Stimulated activated CD4-positive, alpha-beta T cell treated with anti-CD3 and anti-CD28 coated beads, Interleukin-4, amount 100 ng/mL, for 1 hour (primary cell): ENCODE results near the gene B3GNT9.

ENCODE experiments used
- DNase-seq: peaks from one replicate; pipeline ENCODE4 v3.0.0-alpha.2; 2020

B3GNT9 gene

DNA sequence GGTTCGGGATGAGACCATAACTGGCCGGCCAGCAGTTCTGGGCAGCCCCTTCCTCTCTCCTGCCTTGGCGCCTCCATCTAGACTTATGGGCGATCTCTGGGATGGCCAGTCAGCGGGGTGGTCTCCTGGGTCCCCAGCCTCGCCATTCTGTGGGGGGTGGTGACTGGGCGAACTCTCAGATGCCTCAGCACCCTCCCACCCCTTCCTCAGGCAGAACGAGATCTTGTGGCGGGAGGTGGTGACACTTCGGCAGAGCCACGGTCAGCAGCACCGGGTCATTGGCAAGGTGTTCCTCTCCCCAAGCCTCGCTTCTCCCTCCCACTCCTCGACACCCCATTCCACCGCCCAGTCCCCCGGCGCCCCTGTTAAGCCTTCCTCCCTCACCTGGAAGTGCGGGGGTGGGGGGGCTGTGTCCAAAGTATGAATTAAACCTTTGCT lies 15.3 kb upstream of the B3GNT9 start:
- no peak for DNase-seq

DNA sequence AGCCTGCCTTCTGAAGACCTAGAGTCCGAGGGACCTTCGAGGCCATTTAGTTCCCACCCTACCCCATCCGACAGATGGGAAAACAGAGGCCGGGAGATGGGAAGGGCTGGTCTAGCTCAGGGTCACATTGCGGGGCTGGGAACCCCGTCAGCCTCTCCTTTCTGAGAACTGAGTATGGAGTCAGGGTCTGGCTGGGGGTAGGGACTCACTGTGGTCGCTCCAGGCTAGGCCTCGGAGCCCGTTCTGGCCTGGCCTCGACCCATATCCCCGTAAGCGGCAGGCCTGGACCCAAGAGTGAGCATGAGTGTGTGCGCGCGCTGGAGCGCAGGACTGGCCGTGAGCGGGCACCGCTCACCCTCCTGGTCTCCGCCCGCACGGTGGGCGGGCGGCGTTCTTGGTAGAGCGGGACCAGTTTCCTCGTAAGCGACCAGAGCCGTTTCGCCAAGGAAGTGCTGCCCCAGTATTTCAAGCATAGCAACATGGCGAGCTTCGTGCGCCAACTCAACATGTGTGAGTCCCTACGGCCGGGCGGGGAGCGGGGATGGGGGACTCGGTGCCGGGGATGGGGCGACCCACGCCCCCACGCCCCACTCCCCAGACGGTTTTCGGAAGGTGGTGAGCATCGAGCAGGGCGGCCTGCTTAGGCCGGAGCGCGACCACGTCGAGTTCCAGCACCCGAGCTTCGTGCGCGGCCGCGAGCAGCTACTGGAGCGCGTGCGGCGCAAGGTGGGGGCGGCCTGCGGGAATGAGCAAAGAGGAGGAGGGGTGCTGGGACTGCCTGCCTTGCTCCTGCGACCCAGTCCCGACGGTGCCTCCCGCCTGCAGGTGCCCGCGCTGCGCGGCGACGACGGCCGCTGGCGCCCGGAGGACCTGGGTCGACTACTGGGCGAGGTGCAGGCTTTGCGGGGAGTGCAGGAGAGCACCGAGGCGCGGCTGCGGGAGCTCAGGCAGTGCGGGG lies 14.6 kb upstream of the B3GNT9 start:
- no peak for DNase-seq

DNA sequence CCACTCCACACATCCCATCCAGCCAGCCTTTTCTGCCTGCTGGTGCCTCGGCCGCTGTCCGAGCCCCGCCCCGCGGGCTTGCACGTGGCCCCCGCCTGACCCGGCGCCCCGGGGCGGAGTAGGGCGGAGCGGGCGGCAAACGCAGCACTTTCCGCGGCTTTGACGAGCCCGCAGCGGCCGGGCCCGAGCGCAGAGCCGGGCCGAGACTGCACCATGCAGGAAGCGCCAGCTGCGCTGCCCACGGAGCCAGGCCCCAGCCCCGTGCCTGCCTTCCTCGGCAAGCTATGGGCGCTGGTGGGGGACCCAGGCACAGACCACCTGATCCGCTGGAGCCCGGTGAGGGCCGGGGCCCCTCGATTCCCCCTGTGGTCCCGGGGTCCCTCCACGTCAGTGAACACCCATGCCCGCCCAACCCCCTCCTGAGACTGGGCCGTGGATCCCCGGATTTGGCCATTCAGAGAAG lies 13.8 kb upstream of the B3GNT9 start, which contains the start of gene HSF4:
TSS of gene HSF4 (plus strand) at position 147 of the 463 bp plus-strand sequence. CDS start at position 214, 67 bp downstream.
- no peak for DNase-seq

DNA sequence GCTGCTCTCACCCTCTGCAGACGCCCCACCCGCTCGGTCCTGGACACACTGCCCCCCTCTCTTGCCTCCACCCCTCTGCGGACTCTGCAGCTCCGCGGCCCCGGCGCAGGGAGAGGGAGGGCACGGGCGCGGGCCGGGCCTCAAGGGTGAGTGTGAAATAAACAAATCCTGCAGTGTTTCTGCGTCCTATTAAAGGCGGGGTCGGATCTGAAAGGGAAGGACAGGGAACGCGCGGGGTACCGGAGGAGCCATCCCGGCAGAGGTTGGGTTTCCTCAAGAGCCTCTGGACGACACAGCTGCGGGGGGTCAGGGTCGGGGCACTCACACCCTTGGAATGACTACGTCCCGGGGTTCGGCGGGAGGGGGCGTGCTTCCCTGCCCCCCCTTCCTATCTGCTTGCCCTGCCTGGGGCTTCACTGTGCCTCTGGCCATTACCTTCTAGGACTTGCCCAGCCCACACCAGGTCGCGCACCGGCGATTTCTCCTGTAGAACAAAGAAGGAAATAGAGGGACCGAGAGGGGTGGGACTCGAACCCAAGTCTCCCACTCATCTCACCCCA lies 13.3 kb upstream of the B3GNT9 start:
- DNase-seq, result no peak

DNA sequence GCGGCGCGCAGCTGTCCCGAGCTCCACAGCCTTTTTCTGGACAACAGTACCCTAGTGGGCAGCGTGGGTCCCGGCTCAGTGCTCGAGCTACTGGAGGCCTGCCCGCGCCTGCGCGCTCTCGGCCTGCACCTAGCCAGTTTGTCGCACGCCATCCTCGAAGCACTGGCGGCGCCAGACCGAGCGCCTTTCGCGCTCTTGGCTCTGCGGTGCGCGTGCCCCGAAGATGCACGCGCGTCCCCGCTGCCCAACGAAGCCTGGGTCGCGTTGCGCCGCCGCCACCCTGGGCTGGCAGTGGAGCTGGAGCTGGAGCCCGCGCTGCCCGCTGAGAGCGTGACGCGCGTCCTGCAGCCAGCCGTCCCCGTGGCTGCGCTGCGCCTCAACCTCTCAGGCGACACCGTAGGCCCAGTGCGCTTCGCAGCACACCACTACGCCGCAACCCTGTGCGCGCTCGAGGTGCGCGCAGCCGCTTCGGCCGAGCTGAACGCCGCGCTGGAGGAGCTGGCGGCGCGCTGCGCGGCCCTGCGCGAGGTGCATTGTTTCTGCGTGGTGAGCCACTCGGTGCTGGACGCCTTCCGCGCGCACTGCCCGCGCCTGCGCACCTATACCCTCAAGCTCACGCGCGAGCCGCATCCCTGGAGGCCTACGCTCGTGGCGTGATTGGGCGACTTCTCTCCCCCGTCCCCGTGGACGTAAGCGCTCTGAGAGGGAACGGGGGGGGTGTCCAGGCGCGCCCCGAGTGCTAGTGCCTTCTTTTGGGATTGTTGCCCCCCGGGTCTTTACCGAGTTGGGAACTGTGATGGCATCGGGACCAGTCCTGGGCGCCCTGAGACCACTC lies 12.6 kb upstream of the B3GNT9 start:
- DNase-seq, result peak; percentile 49

DNA sequence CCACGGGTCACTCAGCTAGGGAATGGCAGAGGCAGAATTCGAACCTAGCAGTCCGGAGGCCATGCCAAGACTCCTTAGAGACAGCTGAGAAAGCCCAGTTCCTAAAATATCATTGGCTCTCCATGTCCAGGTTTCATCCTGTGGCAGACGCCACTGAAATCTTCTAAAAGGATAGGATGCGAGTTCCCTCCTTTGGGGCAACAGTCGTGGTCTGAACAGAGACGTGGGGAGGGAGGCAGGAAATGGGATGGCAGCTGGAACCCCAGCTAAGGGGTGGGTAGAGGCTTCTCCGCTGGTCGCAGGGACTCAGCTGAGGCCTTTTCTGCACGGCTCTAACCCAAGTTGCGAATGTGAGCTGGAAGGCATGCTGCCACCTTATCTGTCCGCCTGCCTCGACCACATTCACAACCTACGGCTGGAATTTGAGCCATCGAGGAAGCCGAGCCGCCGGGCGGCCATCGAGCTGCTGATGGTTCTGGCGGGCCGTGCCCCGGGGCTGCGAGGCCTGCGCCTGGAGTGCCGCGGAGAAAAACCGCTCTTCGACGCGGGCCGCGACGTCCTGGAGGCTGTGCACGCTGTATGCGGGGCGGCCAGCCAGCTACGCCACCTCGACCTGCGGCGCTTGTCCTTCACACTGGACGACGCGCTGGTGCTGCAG lies 11.8 kb upstream of the B3GNT9 start:
- no peak for DNase-seq

DNA sequence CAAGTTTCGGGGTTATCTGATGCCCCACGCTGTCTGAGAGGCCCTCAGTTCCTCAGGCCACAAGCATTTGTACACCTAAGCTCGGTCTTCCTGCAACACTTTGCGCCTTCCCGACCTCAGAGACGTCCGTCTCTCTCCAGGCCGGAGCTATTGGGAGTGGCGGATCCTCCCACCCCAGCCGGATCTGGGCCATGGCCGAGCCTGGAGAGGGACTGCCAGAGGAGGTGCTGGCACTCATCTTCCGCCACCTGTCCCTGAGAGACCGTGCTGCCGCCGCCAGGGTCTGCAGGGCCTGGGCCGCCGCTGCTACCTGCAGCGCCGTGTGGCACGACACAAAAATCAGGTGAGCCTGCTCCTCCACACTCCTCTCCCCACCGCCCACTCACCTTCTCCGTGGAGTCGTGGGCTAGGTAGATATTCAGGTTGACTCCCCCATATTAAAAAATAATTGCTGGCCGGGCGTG lies 10.8 kb upstream of the B3GNT9 start:
- DNase-seq, result no peak

DNA sequence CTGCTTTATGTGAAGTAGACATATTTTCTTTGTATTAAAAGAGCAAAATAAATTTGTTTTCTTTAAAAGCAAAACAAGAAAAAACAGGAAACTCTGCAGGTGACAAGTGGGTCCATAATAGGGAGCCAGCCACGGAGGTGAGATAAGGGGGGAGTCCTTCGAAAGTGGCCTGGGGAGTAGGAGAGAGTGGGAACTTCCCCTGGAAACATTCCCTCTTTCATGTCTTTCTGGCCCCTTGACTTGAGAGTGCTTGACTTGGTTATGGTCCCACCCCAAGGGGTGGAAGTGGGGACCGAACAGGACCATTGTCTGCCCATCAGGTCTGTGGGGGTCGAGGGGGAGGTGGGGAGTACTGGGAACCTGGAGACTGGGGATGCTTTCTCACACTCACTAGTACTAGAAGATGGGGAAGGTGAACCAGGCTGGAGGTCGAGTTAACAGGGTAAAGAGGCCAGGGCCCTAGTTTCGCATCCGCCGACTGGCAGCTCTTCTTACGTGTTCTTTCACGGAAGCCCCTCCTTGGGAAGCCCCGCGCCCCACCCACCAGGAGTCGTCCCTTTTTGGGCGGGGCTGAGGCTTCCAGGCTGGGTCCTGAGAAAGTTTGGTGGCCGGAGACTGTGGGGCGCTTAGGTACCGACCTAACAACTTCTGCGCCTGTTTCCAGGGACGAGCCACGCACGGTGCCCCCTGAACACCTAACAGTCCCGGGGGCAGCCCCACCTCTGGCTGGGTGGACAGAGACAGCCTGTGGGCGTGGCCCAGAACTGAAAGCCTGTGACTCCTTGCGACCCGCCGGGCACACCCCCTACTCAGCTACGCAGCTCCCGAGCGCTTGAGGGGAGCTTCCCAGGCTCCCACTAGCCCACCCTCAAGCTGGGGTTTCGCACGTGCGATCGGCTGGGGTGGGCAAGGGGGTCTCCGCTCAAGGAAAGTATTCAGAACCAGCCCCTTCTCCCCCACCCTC lies 8.1 kb upstream of the B3GNT9 start:
- peak; percentile 76 for DNase-seq

DNA sequence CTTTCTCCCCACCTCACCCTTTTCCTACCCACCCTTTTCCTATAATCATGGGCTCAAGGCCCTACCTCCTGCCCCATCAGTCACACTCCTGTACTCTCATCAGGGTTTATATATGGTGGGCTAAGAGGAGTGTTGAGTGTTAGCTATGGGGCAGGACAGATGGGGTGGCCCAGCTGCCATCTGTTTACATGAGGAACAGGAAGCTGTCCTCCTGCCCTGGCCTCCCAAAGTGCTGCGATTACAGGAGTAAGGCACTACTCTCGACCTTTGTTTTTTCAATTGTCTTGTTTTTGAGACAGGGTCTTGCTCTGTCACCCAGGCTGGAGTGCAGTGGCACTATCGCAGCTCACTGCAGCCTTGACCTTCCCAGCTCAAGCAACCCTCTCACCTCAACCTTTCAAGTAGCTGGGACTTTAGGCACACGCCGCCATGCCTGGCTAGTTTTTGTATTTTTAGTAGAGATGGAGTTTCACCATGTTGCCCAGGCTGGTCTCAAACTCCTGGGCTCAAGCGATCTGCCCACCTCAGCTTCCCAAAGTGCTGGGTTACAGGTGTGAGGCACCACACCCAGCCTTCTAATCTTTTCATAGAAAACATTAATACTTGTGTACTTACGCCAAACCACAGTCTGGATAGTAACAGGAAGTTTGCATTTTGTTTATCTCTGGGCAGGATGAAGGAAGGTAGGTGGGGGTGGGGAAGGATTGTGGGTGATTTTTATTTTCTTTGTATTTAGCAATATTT lies 7.3 kb upstream of the B3GNT9 start:
- DNase-seq, result no peak

DNA sequence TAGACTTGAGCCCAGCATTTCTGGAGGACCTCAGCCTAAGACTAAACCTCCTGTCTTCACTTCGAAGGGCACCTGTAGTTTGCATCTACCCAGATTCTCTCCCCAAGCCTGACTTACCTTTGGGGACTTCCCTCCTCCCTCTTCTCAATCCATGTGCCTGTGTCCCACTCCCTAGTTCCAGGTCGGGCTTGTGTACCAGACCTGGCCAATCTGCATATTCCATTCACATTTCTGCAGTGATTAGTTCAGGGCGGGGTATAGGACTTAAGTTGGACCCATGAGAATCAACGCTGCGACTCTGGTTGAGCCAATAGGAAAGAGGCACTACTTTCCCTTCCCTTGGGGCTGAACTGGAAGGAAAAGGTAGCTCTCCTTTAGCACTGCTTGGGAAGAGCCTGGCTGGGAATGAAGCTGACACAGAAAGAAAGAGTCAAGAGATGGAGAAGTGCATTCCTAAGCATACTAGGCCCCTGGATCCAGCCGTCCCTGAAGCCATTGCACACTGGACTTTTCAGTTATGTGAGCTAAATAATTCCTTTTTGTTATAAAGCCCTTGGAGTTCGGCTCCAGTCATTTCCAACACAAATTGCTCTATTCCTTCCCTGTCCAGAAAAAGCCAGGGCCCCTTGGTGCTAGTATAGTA lies 6.4 kb upstream of the B3GNT9 start:
- DNase-seq, result no peak

DNA sequence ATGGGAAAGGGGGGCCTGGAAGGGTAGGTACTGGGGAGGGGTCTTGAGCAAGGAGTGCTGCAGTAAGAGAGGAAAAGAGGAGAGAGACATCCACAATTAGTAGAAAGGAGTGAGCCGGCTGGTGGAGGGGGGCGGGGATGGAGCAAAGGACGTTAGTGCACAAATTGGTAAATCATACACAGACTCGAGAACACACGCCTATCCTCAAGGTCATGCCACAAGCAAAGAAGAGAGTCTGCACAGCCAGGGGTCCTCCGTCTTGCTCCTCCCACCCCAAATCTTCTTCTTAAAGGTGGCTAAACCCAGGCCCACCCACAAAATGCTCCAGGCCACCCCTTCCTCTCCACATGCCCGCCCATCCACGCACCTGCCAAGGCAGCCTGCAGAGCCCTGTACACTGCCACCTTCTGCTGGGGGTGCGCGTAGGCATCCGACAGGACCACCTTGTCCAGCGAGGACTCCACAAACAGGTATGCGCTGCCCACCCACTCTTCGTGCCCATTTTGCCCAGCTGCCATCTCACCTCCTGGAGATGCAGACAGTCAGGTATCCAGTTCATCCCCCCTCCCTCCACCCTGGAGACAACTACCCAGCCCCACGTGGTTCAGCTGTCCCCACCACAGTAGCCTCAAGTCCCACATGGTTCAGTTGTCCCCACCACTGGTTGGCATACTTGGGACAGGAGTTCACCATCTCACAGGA lies 5.5 kb upstream of the B3GNT9 start:
- no peak for DNase-seq

DNA sequence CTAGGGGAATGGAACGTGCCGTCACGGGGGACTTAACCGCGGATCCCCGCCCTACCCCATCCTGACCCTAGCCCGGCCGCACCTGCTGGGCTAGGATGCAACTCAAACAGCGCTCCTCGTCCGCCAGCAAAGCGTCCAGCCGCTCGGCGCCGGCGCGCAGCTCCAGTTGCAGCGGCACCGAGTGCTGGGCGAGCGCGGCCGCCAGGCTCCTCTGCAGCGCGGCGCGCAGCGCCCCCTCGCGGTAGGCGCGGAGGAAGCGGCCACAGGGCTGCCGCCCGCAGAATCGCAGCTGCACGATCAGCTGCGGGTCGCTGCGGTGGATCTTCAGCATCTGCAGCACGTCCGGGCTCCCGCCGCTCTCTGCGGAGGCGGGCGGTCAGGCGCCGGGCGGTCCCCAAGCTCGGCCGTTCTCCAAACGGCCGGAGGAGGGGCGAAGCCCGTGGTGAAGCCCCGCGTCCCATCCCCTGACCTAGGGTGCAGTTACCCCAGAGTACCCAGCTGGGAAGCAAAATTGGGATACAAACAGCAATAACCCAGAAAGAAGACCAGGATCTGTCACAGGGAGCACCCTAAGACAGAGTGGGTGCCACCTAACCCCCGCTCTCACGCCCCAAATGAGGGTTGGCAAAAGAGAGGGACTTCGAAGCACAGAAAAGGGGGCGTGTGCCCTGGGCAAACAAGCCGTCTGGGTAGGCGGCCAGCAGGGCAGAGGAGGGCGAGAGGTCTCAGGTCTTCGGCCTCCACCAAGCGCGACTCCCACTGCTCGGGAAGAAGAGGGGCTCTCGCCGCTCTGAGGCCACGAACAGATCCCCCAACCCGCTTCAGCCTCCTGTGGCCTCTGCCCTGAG lies 4.7 kb upstream of the B3GNT9 start:
- peak; percentile 82 for DNase-seq

DNA sequence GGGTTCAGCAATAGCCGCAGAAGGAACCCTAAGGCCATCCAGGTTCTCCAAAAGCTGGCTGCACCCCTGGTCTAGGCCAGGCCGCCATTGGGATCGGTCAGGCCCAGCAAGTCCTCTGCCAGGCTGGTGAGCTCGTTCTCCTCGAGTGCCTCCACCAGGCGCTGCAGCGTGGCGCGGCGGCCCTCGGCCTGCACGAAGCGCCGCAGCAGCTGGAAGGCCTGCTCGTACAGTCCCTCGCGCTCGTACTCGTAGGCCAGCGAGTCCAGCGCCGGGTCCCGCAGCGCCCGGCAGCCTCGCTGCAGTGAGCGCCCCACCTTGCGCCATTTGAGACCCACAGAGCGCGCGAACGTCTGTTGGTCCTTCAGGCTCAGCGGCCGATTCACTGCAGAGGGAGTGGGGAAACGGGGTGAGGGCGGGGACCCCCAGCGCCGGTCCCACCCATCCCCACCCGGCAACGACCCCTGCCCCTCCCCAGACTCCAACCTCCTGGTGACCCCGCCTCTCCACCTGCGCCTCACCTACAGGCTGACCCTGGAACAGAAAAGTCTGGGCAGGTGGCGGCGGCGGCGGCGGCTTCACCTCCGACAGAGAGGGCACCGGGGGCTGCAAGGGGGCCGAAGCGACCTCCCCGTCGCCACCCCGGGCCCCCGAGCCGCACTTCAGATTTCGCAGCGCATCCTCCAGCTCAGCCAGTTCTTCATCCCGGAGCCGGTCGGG lies 3.9 kb upstream of the B3GNT9 start:
- no peak for DNase-seq

DNA sequence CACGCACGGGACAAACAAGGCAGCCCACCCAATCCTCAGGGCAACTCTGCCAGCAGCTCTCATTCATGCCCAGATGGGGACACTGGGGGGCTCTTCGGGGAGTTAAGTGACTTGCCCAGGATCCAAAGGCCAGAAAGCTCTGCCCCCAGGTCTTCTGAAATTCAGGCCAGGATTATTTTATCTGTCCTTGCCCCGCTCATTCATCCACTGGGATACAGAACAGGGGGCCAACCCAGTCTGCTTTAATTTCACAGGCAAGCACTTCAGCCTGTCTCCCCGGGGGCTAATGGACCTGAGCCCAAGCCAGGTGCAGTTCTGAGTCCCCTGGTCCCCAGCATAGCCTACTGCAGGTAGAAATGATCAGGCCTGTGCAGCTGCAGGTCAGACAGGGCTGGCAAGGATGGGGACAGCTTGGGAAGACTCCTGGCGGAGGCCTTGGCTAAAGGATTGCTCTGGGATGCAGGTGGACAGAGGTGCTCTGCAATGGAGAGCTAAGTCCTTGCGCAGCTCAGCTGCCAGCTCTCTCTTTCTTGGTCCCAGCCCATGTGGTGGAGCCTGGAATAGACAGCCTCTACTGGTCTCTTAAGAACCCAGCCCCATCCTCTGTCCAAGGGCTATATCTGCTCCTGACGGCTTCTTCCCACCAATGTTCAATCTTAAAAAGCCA lies 766 bp upstream of the B3GNT9 start:
- no peak for DNase-seq

DNA sequence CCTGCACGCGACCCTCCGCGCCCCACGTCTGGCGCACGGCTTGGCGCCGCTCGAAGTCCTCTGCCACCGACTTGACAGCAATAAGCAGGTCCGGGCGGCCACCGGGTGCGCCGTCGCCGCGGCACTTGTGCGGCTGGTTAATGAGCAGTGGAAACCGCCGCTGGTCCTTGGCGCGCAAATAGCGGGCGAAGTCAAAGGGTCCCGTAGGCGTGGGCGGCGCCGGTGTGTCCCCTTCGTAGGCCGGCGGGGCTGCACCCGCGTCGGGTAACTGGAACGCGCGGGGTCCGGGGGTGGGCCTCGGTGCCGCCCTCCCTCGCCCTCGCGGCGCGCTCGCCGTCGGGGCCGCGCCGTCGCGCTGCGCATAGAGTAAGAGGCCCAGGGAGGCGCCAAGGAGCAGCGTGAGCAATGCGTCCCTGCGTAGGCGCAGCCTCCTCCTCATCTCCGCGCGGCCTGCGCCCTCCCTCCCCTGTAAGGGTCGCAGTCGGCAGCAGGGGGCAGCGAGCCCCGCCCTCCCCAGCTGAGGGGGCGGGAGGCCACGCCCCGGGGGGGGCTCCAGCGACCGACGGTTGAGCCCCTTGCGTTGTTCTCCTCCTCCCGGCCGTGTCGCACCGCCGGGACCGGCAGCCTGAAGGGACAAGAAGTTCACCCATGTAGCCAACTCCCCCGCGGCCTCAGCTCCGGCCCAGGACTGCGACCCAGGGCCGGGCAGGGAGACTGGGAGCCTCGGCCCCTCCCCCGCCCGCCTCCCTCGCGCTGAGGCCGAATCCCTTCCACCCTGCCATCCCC lies 558 bp downstream of the B3GNT9 start:
- DNase-seq, result peak; percentile 56
